COR-L47 (cell line): ENCODE results near the gene EID3.
"Not testable (repeated sequence)": the region's sequence is repeated elsewhere in the genome, so short reads cannot be mapped to it uniquely, and the experiment has no call there.

ENCODE experiments used
- DNase-seq: peaks from one replicate; lab custom pipeline; 2025; lab: John Stamatoyannopoulos, UW

The EID3 gene

DNA sequence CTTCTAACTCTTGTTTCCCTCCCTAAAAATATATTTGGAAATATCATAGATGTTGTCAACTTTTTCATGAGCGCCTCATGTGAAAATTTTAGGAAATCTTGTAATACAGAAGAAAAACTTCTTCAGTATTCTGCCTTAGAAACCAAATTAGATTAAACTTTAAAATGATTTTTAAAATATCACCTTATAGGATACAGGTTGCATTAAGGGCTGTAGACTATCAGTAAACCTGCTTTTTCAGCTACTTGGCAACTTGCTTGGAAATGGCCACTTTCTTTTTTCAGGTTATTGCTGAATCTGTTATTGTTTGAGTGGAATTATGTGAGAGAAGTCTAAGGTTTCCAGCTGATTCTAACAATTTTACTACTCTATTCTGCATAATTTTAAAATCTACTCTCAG, 9.1 kb downstream of the EID3 start:
- no peak for DNase-seq

DNA sequence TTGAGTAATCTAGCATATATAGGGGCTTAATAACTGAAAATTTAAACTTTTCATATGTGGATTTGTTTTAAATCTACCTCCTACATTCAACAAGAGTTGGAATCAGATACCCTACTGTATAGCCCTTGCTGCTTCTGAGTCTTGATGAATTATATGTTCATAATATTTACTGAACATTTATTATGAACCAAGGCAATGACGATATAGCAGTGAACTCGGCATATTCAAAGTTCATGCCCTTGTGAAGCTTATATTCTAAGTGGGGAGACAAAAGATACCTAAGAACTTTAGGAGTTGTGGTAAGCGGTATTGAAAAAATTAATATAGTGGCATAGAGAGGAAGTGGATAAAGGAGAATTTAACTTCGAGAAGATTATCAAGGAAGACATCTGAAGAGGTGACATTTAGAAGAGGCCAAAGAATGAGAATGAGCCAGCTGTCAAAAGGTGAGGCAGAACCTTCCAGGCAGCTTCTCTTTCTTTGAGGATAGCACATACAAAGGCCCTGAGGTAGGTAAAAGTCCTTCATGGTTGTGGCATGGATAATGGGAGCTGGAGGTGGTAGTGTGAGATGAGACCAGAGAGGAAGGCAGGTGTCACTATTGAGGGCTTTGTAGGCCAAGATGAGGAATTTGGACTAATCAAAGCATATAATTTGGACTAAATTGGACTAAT, 10.2 kb downstream of the EID3 start:
- DNase-seq = no peak

DNA sequence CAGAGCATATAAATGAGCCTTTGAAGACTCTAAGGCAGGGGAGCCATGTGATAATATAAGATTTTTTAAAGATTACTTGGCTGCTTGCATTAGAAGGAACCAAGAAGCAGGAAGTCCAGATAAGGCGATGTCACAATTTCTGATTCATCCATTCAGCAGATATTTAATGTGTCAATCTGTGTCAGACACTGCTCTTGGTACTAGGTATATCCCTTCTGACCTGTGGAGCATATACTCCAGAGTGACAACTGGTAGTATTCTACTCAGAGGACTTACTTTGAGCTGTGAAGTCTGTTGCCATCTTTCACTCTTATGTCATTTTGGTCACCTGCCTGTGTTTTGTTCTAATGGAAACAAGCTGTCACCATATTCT, 10.7 kb downstream of the EID3 start:
- DNase-seq = no peak

DNA sequence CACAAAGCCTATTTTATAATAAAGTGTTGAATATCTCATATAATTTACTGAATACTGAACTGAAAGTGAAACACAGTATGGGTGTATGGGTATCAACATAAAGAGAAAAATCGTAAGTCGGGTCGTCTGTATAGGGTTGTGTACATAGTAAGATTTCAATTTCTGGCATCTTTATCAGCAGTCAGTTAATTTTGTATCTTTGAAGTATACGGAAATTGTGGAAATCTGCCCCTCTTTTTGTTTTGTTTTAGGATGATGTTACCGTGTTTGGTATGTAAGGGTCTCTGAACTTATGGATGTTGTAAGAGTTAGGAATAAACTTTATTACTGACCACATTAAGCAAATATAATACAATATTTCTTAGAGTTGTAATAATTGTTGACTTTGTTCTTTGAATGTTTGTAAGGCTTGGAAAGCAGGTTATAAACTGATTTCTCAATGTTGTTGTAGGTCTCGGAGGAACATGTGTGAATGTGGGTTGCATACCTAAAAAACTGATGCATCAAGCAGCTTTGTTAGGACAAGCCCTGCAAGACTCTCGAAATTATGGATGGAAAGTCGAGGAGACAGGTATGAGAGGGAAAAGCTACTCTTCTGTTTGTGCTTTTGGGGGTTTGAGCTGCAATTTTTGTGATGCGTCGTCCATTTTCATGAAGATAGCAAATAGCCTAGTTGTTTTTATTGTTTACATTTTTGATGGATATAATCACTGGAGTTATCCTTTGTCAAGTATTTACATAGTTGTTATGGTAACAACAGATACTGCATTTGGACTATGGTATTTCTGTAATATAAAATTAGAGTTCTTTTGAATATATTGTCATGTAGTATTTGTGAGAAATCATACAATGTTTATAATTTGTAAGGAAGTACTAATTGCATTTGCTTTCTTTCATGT, 12.0 kb downstream of the EID3 start:
- DNase-seq = no peak

DNA sequence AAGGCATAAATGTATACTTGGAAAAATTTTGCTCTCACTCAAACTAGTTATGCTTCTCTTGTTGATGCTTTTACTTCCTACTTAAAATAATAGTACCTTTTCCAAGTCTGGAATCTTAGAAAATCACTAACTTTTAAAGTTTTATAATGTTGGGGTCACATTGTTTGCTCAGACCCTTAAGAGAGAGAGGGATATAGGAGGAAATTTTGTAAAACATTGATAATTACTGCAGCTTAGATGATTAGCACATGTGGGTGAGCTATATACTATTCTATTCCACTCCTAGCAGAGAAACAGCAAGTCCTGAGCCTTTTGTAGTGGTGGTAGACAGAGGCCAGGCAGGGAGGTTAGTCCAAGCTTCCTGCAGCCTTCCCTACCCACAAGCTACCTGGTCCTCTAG, 13.4 kb downstream of the EID3 start:
- DNase-seq = no peak

DNA sequence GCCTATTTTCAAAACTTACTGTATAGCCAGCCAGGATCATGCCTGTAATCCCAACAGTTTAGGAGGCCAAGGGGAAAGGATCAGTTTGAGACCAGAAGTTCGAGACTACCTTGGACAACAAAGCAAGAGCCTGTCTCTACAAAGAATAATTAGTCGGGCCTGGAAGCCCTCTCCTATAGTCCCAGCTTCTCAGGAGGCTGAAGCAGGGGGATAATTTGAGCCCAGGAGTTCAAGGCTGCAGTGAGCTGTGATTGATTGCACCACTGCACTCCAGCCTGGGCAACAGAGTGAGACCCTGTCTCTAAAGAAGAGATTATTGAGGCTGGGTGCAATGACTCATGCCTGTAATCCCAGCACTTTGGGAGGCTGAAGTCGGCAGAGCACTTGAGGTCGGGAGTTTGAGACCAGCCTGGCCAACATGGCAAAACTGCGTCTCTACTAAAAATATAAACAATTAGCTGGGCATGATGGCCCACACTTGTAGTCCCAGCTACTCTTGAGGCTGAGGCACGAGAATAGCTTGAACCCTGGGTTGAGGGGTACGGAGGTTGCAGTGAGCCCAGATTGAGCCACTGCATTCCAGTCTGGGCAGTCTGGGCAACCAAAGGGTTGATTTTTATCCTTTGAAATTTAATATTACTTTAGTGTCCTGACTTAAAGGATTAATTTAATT, 14.1 kb downstream of the EID3 start:
- no peak for DNase-seq

DNA sequence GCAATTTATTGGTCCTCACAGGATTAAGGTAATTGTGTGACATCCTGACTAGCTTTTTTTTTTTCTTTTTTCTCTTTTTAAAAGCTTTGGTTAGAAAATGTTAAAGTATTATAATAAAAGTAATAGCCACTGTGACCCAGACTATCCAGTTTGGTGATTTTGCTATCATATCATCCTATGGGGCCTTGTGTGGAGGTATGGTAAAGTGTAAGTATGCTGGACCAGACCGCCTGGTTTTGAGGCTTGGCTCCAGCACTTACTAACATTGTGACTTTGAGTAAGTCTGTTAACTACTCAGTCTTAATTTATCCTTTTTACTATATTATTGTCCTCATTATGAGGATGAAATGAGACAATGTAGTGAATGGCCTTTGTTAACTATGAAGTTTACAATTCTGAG, 15.5 kb downstream of the EID3 start:
- DNase-seq = no peak

DNA sequence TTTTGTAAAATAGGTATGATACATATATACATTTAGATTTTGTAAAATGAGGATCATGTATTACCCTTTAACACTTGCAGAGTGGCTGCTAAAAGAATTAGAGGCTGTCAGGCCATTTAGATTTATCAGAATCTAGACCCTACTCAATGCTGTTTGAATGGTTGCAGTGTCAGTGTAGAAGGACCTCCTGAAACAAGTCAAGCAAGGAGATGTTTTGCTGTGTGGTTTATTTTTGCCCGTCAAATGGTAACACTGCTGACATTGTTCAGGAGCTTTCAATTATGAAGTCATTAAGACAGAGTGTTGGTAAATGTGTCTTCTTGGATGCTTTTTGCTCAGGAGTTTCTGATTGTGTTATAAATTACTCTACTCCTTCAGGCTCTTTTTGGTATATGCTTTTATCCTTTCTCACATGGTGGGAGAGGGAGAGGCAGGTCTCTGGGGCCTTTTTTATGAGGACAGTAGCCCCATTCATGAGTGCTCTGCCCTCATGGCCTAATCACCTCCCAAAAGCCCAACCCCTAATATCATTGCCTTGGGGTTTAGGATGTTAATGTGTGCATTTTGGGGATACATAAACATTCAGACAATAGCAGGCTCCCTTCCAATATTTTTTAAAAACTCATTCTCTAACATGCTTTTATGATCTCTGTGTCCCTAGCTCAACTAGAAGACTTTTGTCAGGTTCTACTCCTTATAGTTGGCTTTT, 16.5 kb downstream of the EID3 start:
- DNase-seq = no peak

DNA sequence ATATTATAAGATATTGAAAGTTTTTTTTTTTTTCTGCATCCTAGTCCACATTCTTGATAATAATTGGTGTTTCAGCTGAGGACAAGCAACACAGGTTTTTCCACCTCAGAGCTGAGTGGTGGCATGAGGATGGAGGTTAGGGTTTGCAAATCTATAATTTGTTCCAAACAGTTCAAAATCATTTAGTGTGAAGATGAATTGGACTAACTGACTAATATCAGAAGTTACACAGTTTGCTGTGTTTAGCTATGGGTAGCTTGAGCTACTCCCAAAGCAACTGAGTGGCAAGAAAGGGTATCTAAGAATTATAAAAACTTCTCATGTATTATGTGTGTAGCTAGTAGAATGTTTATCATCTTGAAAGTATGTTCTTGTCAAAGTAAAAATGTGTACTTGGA, 17.1 kb downstream of the EID3 start:
- DNase-seq = no peak

DNA sequence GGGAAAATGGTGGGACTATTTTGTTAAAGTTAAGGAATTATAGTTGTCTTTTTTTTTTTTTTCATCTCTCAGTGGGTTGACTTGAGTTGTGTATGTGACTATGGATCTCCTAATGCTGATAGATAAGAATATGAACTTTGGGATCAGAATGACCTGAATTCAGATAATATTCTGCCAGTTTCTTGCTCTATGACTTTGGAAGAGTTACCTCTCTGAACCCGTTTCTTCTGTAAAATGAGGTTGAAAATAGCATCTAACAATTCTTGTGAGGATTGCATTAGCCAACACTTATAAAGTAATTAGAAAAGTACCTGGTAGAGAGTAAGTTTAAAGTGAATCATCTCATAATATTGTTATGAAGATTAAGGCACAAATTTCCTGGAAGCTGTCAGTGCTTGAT, 18.4 kb downstream of the EID3 start:
- no peak for DNase-seq

DNA sequence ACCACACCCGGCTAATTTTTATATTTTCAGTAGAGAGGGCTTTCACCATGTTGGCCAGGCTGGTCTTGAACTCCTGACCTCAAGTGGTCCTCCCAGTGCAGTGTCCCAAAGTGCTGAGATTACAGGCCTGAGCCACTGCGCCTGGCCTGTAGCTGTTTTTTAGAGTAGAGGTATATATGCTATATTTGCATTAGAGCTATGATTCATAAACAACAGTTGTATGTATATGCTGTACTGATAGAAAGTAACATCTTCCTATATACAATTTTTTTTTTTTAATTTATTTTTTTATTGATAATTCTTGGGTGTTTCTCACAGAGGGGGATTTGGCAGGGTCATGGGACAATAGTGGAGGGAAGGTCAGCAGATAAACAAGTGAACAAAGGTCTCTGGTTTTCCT, 19.0 kb downstream of the EID3 start:
- not testable (repeated sequence) for DNase-seq

DNA sequence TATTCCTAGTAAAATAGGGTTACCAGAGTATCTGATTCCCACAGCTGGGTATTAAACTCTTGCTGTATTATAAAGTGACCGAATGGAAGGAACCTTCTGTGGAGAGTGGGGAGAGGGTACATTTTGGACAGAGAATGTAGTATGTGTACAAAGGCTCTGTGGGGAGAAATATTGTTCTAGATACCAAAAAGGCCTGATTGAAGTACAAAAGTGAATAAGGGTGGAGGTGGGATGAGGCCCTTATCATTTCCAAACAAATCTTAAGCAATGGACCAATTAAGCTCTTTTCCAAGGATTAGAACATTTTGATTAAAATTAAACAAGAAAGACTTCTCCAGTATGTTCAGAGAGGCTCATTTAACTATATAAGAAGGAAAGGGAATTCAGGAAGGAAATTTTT, 20.4 kb downstream of the EID3 start:
- DNase-seq = no peak

DNA sequence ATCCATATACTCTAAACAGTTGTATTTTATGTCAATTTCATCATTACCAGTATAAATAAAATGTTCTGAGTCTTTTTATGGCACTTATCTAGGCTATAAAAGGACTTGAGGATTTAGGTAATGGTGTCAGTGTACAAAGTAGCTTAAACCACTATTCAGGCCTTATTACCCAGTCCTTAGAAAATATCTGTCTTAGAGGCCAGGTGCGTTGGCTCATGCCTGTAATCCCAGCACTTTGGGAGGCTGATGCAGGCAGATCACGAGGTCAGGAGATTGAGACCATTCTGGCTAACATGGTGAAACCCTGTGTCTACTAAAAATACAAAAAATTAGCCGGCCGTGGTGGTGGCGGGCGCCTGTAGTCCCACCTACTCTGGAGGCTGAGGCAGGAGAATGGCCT, 24.7 kb downstream of the EID3 start:
- not testable (repeated sequence) for DNase-seq

DNA sequence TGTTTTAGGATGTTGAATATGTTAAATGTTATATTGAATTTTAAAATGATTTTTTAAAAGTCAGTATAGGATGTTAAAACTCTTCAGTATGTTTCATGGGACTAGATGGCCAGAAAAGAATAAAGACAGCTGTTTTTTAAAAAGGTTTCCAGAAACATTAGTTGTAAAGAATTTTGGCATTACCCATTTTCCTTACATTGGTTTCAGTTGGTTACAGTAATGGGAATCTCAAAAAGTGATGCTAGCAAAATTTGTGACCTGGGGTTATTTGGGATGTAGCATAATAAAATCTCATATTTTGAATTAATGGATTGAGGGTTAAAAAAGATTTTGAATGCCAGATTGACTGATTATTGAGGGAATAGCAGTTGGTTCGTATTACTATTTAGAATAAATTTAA, 25.3 kb downstream of the EID3 start:
- no peak for DNase-seq

DNA sequence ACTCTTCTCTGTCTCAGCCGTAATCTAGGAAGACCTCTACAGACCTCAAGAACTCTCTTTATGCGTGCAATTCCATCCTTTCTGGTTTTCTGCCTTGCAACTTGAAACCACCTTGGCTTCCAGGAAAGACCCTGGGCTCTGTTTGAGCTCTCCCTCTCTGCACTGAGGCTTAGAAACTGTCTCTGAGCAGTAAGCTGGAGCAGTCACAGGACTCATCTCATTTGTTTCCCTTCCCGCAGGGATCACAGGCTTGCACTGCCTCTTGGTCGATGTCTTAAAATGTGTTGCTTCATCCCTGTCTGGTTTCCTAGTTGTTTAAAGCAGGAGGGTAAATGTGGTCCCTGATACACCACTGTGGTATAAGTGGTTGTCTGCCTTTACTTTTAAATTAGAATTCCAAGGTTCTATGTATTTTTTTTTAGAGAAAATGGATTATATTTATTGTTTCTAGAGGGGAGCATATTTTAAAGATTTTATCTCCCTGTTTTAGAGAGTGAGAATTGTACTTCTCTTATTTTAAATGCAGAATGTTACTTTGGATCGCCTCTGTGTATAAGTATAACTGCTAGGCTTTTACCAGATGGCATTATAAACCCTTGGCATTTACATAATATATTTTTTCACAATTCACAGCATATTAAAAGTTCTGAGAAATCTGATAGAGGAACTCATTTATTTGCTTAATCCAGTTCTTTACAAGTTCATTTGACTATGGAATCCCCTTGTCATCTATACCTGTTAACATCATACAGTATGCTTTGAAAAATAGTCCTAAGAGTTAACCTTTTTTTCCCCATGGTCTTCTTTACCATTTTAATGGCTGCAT, 26.4 kb downstream of the EID3 start:
- no peak for DNase-seq

DNA sequence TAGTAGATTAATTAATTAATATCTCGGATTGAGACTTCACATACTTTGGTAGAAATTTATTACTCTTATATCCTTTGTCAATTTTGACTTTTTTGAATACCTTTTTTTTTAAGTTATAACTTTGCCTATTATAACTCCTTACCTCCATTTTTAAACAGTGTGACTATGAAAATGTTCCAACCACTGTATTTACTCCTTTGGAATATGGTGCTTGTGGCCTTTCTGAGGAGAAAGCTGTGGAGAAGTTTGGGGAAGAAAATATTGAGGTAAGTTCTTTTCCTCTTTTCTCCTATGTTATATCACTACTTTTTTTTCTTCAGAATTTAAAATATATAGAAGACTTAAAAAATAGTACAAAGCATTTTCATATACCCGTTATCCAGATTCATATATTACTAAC, 27.8 kb downstream of the EID3 start:
- DNase-seq = no peak

DNA sequence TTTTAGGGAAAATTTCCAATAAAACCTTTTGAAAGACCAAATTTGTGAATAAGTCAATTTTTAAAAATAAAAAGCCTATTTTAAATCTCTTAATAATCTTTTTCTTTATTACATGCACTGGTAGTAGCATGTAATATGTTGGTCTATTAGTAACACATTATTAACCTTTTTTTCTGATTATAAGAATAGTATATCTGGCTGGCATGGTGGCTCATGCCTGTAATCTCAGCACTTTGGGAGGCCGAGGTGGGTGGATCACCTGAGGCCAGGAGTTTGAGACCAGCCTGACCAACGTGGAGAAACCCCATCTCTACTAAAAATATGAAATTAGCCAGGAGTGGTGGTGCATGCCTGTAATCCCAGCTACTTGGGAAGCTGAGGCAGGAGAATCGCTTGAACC, 28.7 kb downstream of the EID3 start:
- DNase-seq = not testable (repeated sequence)

DNA sequence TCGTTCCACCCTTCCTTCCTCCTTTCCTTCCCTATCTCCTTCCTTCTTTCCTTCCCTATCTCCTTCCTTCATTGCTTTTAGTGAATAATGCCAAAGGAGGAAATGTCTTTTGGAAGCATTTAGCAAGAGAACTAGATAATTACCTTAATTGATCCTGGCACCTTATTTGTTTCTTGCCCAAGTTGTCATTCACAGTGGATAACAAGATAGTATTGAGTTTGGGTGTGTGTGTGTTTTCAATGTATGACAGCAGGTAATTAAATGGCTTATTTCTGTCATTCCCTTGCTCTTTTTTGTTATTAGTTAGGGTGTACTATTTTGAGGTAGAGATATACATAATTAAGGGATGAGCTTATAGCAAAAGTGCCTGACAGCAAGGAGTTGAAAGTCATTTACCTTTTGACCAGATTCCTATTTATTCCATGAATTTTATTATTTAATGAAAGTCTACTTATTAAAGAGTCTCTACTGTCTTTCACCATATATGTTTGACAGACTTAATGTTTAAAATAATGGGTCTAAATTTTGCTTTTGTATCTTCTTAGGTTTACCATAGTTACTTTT, 30.2 kb downstream of the EID3 start:
- DNase-seq = no peak

DNA sequence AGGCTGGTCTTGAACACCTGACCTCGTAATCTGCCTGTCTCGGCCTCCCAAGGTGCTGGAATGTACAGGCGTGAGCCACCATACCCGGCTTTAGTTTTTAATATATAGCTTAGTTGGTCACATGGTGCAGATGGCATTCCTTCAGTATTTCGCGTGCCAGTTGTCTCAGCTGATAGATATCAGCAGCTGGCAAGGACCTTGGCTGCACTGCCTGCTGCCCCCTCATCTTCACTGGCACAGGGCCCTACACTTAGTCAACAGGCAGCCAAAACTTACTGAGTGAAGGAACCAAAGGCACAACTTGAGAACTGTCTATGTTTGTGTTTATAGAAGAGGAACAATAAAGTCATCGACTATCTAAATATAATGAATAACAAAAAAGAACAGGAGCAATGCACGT, 31.0 kb downstream of the EID3 start:
- no peak for DNase-seq

DNA sequence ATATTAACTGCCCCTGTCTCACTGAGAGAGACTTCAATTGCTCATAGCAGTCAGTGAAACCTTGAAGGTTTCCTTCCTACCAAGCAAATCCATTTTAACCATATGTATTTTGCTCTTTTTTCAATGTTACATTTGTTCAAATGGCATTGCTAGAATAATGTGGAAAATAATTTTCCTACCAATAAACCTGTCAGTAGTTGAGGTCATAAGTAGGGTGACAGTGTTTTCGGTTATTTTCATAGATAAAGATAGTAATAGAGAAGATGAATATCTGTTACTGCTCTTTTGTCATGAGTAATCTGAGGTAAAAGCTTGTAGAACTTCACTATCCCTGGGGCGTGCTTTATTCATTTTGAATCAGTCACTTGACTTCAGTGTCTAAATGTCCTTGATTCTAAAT, 32.6 kb downstream of the EID3 start:
- DNase-seq = no peak

DNA sequence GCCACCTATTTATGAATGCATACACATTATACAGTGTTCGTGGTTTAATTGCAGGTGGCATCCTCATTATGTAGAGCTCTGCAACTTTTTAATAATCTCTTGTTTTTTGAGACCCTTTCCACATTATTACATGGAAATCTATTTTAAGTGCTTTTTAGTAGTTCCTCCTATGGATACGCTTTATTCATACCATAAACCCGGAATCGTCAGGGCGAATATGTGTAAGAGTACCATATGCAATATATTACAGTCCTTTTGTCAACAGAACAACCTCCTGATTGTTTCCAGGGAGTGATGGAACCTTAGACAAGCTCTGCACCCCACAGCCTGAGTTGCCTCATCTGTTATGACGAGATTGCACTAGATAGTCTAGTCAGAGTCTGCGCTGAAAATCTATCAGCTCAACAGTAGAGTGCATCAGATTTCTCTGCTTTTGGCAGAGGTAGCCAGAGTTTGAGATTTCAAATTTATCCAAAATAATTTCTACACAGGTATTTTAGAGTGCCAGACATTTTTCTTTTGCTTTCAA, 33.6 kb downstream of the EID3 start:
- no peak for DNase-seq
